GM12878 (cell line): ENCODE data around the gene PGAP6. TPM values are rescaled to one million over a fixed set of nuclear protein-coding genes. Genes with fewer than 3 reads are reported as not detected.
A peak's percentile ranks its signal among the peaks of the same experiment; 100 is the strongest.

Experiments used
- ATF3 ChIP-seq: IDR thresholded peaks from 2 replicates; pipeline ENCODE4 v1.6.1; 2011; ENCODE audit warnings: low read depth, mild to moderate bottlenecking, low read length, moderate library complexity, borderline replicate concordance; ENCODE audit errors: extremely low read depth
- CHD1 ChIP-seq: IDR thresholded peaks from 2 replicates; pipeline ENCODE4 v1.6.1; 2012; ENCODE audit warnings: low read depth, low read length, improper control_type of control experiment
- HDGF ChIP-seq: fragments of 450-650 bp; IDR thresholded peaks from 2 replicates; pipeline ENCODE4 v1.6.1; 2016; ENCODE audit warnings: antibody characterized with exemption
- IKZF1 ChIP-seq: fragments of 450-650 bp; conservative IDR thresholded peaks from 2 replicates; pipeline ENCODE4 v1.6.1; 2017; ENCODE audit warnings: antibody characterized with exemption, mild to moderate bottlenecking
- ZBTB4 ChIP-seq: fragments of 450-650 bp; formaldehyde crosslinking; IDR thresholded peaks from 2 replicates; pipeline ENCODE4 v1.4.0; 2022; ENCODE audit warnings: mild to moderate bottlenecking, moderate library complexity
- ZNF24 ChIP-seq: fragments of 450-650 bp; IDR thresholded peaks from 2 replicates; pipeline ENCODE4 v1.6.1; 2017; ENCODE audit warnings: antibody characterized with exemption, mild to moderate bottlenecking
- polyA plus RNA-seq, 11 experiments: library from polyadenylated mRNA; depleted of rRNA in 4 of 11; unstranded in 6 of 11; stranded (reverse) in 5 of 11; fragments of >200 nt; fragmentation: Nextera tagmentation in 4 of 11; fragmentation: Illumina TruSeq in 1 of 11; extraction: Ambion mirVana in 4 of 11; extraction: Trizol in 1 of 11; gene quantifications; 1 replicate in 1 of 11; 2 replicates in 10 of 11; pipeline versions ENCODE4 v1.2.1 to v1.2.3, GENCODE V29; 2011 to 2016; ENCODE audit warnings: inconsistent platforms in 2 of 11, missing spikeins in 2 of 11, low read depth in 1 of 11
- total RNA-seq, 4 experiments: library from RNA; depleted of rRNA in 3 of 4; stranded (reverse); fragments of >200 nt in 3 of 4; fragmentation: Illumina TruSeq in 1 of 4; extraction: Trizol in 1 of 4; gene quantifications; 2 replicates each; pipeline versions ENCODE4 v1.2.1 to v1.2.3, GENCODE V29; 2013 to 2021

Gene PGAP6
- total and polyA plus RNA-seq, 10 of the 15 experiments (the other 5 are each of a cell fraction or from before 2014, with no cell fraction given): 0.76 to 48.8 (median 18.4) TPM

GRCh38 chr16:383326-384051 lies 1.7 kb upstream of the PGAP6 start (continued):
- TF ChIP-seq ZBTB4 (CRISPR knock-in tag): no peak
- TF ChIP-seq ATF3: no peak
- TF ChIP-seq IKZF1: peak; percentile 91
- no peak for TF ChIP-seq HDGF
- TF ChIP-seq ZNF24: no peak
- no peak for TF ChIP-seq CHD1
